ENCODE results near the gene APOBR. TPM values are rescaled to one million over a fixed set of nuclear protein-coding genes. Genes with fewer than 3 reads are reported as not detected.
A peak's percentile ranks its signal among the peaks of the same experiment; 100 is the strongest.

Gene APOBR
- total and polyA plus RNA-seq, 2 donors (not counting 1 experiment from before 2014, with no cell fraction given): 0.81 to 2.6 TPM

GRCh38 chr16:28542646-28543045 lies 48.2 kb downstream of the APOBR start:
- Histone ChIP-seq H3K79me2 (ENCODE audit: control insufficient read depth, insufficient read depth, low read length) (no peaks in the 10 kb centered on the region), H3K36me3 (replicated peaks in 1 of 2; ENCODE audit: control extremely low read depth in 1 of 2, control insufficient read depth in 1 of 2, extremely low read depth in 1 of 2, insufficient read depth in 2 of 2, low read length in 1 of 2) (no peaks in the 10 kb centered on the region), H2AFZ (ENCODE audit: insufficient read depth, low read depth, low read length, poor library complexity, severe bottlenecking) (peak overlapping the region; percentile 56), H4K20me1 (ENCODE audit: control insufficient read depth, insufficient read depth, low read length, poor library complexity, severe bottlenecking) (no peaks in the 10 kb centered on the region), H3K4me1 (ENCODE audit: control insufficient read depth in 2 of 2, insufficient read depth in 2 of 2, low read length in 2 of 2) (peaks cover 0 to 8% of the 10 kb centered on the region in 2 donors), H3K4me3 (ENCODE audit: control extremely low read depth in 1 of 5, extremely low read depth in 1 of 5, insufficient read depth in 1 of 5, low read depth in 2 of 5, low read length in 4 of 5) (no peak overlapping the region), H3K27me3 (replicated peaks in 1 of 4; ENCODE audit: control extremely low read depth in 1 of 4, control insufficient read depth in 3 of 4, insufficient read depth in 4 of 4, low read length in 3 of 4) (peaks cover 0 to 5% (median 0%) of the 10 kb centered on the region in 4 experiments), H3K4me2 (replicated peaks; ENCODE audit: low read depth, low read length, poor library complexity, severe bottlenecking) (peak overlapping the region; percentile 48), H3K9ac (ENCODE audit: low read length) (no peak overlapping the region), H3K27ac (ENCODE audit: low read length in 2 of 2) (no peak overlapping the region), H3K9me3 (ENCODE audit: control extremely low read depth in 1 of 3, control insufficient read depth in 2 of 3, insufficient read depth in 1 of 3, low read length in 2 of 3) (no peaks in the 10 kb centered on the region)
- WGBS (ENCODE audit: insufficient coverage): 76% methylated on average over 4 of the region's 7 CpGs
- Mint-ChIP-seq H3K27ac (no peak overlapping the region), H3K9me3 (ENCODE audit: insufficient read depth) (no peaks in the 10 kb centered on the region), H3K4me3 (peak overlapping the region; percentile 26), H3K27me3 (peaks cover 24% of the 10 kb centered on the region), H3K4me1 (peaks cover 9% of the 10 kb centered on the region)
- intact Hi-C loops (cut with micrococcal nuclease): no loop called here
- ChIA-PET CTCF (no interaction called here), POLR2A (no interaction called here)
- TF ChIP-seq EZH2 (IDR thresholded peaks at IDR 0.05; ENCODE audit: borderline replicate concordance, insufficient read depth, low read depth, low read length, poor library complexity, severe bottlenecking) (no peak), CTCF (IDR thresholded peaks at IDR 0.05) (no peak)
- no peak for ATAC-seq (ENCODE audit: low read depth)
- no peak for DNase-seq

GRCh38 chr16:28543072-28543471 lies 48.6 kb downstream of the APOBR start:
- POLR2A ChIA-PET: no interaction called here
- Histone ChIP-seq H4K20me1 (ENCODE audit: control insufficient read depth, insufficient read depth, low read length, poor library complexity, severe bottlenecking) (no peaks in the 10 kb centered on the region), H3K79me2 (ENCODE audit: control insufficient read depth, insufficient read depth, low read length) (no peaks in the 10 kb centered on the region), H3K27me3 (replicated peaks in 1 of 4; ENCODE audit: control extremely low read depth in 1 of 4, control insufficient read depth in 3 of 4, insufficient read depth in 4 of 4, low read length in 3 of 4) (peaks cover 0 to 3% (median 0%) of the 10 kb centered on the region in 4 experiments), H3K4me1 (ENCODE audit: control insufficient read depth in 2 of 2, insufficient read depth in 2 of 2, low read length in 2 of 2) (peaks cover 0 to 8% of the 10 kb centered on the region in 2 donors), H3K27ac (ENCODE audit: low read length in 2 of 2) (no peak overlapping the region), H3K4me3 (ENCODE audit: control extremely low read depth in 1 of 5, extremely low read depth in 1 of 5, insufficient read depth in 1 of 5, low read depth in 2 of 5, low read length in 4 of 5) (no peak overlapping the region), H3K9ac (ENCODE audit: low read length) (no peak overlapping the region), H3K4me2 (replicated peaks; ENCODE audit: low read depth, low read length, poor library complexity, severe bottlenecking) (peak overlapping the region; percentile 48), H3K9me3 (ENCODE audit: control extremely low read depth in 1 of 3, control insufficient read depth in 2 of 3, insufficient read depth in 1 of 3, low read length in 2 of 3) (no peaks in the 10 kb centered on the region), H2AFZ (ENCODE audit: insufficient read depth, low read depth, low read length, poor library complexity, severe bottlenecking) (peak overlapping the region; percentile 56), H3K36me3 (replicated peaks in 1 of 2; ENCODE audit: control extremely low read depth in 1 of 2, control insufficient read depth in 1 of 2, extremely low read depth in 1 of 2, insufficient read depth in 2 of 2, low read length in 1 of 2) (no peaks in the 10 kb centered on the region)
- DNase-seq (peak; percentile 43), ATAC-seq (ENCODE audit: low read depth) (peak; percentile 33)
- no peak for TF ChIP-seq EZH2 (IDR thresholded peaks at IDR 0.05; ENCODE audit: borderline replicate concordance, insufficient read depth, low read depth, low read length, poor library complexity, severe bottlenecking)
- H3K4me3 Mint-ChIP-seq: peak overlapping the region; percentile 26
- intact Hi-C loops (cut with micrococcal nuclease): no loop called here
- H3K9me3 Mint-ChIP-seq (ENCODE audit: insufficient read depth): no peaks in the 10 kb centered on the region
- CTCF ChIA-PET: no interaction called here
- H3K27ac Mint-ChIP-seq: no peak overlapping the region
- H3K27me3 Mint-ChIP-seq: peaks cover 24% of the 10 kb centered on the region
- peaks cover 9% of the 10 kb centered on the region for H3K4me1 Mint-ChIP-seq
- WGBS (ENCODE audit: insufficient coverage): 38% methylated on average over 3 of the region's 7 CpGs

All from B cell (primary cell).